ENCODE data around the gene ABO.

GRCh38 chr9:133224762-133225161 lies 50.2 kb downstream of the ABO start:
- TF ChIP-seq CTCF (IDR thresholded peaks at IDR 0.05) = no peak
- TF ChIP-seq EZH2 (IDR thresholded peaks at IDR 0.05; ENCODE audit: borderline replicate concordance, insufficient read depth, low read depth, low read length, poor library complexity, severe bottlenecking) = no peak

All from B cell (primary cell).